H1 (cell line): ENCODE measurements around the gene HDAC10. TPM values are rescaled to one million over a fixed set of nuclear protein-coding genes. Genes with fewer than 3 reads are reported as not detected.
A peak's percentile ranks its signal among the peaks of the same experiment; 100 is the strongest.

Experiments used
- CTCF ChIA-PET: fragments of 300-600 bp; sonication (Branson Sonifier 250); formaldehyde crosslinking; loops from one replicate; lab custom pipeline; 2021; ENCODE audit not compliant: partially characterized antibody; lab: Charles Lee
- POLR2A ChIA-PET: fragments of 300-600 bp; sonication (Branson Sonifier 250); formaldehyde crosslinking; loops from one replicate; lab custom pipeline; 2021; ENCODE audit warnings: inconsistent platforms; ENCODE audit not compliant: partially characterized antibody; lab: Charles Lee
- DNase-seq, 2 experiments: peaks; one replicate each; pipeline versions ENCODE4 v3.0.0 to v3.0.0-alpha.2; 2010 to 2022; ENCODE audit warnings: low spot score in 2 of 2, low read depth in 1 of 2, mixed read lengths in 1 of 2
- FAIRE-seq: peaks from 2 replicates; lab custom pipeline; 2011; peaks lifted over from hg19 to GRCh38; lab: Jason Lieb, UNC
- H2AFZ ChIP-seq: 2 replicates; pipeline ENCODE4 v1.8.1; 2012; ENCODE audit warnings: low read length, inconsistent platforms
- H2AK5ac ChIP-seq: 2 replicates; pipeline ENCODE4 v1.6.1; 2013; ENCODE audit warnings: low read depth, low read length
- H2BK120ac ChIP-seq: replicated peaks from 2 replicates; pipeline ENCODE3; 2013; ENCODE audit warnings: low read depth, low read length, inconsistent platforms
- H2BK12ac ChIP-seq: 2 replicates; pipeline ENCODE4 v1.6.1; 2013; ENCODE audit warnings: low read depth, low read length
- H2BK15ac ChIP-seq: 2 replicates; pipeline ENCODE4 v1.6.1; 2013; ENCODE audit warnings: low read length
- H2BK20ac ChIP-seq: 2 replicates; pipeline ENCODE4 v1.6.1; 2013; ENCODE audit warnings: low read length
- H2BK5ac ChIP-seq: 2 replicates; pipeline ENCODE4 v1.6.1; 2013; ENCODE audit warnings: low read depth, low read length
- H3K14ac ChIP-seq: 2 replicates; pipeline ENCODE4 v1.6.1; 2013; ENCODE audit warnings: inconsistent platforms; ENCODE audit not compliant: insufficient read length
- H3K18ac ChIP-seq: 2 replicates; pipeline ENCODE4 v1.6.1; 2013; ENCODE audit warnings: low read length; ENCODE audit errors: extremely low read depth
- H3K23ac ChIP-seq: 2 replicates; pipeline ENCODE4 v1.6.1; 2013; ENCODE audit warnings: inconsistent platforms; ENCODE audit not compliant: insufficient read length
- H3K23me2 ChIP-seq: 2 replicates; pipeline ENCODE4 v1.6.1; 2013; ENCODE audit warnings: low read depth, low read length
- H3K27ac ChIP-seq: 2 replicates; pipeline ENCODE4 v1.6.1; 2011; ENCODE audit warnings: low read depth, low read length, inconsistent platforms
- H3K27me3 ChIP-seq, 4 experiments: replicated peaks in 1 of 4; 1 replicate in 1 of 4; 2 replicates in 3 of 4; pipeline versions ENCODE4 v1.6.1 to v1.8.1; 2011 to 2013; ENCODE audit warnings: low read length in 3 of 4, mild to moderate bottlenecking in 3 of 4, inconsistent platforms in 2 of 4, mixed read lengths in 2 of 4, moderate library complexity in 1 of 4; ENCODE audit not compliant: control insufficient read depth in 3 of 4, insufficient read depth in 3 of 4; ENCODE audit errors: extremely low read depth in 1 of 4
- H3K36me3 ChIP-seq, 4 experiments: 2 replicates each; pipeline versions ENCODE4 v1.6.1 to v1.8.1; 2011 to 2013; ENCODE audit warnings: mild to moderate bottlenecking in 4 of 4, low read length in 3 of 4, moderate library complexity in 2 of 4, control low read depth in 1 of 4, inconsistent platforms in 1 of 4; ENCODE audit not compliant: insufficient read depth in 4 of 4, control insufficient read depth in 2 of 4
- H3K4ac ChIP-seq: replicated peaks from 2 replicates; pipeline ENCODE3; 2013; ENCODE audit warnings: low read length, low read depth, mixed read lengths, inconsistent platforms; ENCODE audit not compliant: insufficient read length
- H3K4me1 ChIP-seq, 4 experiments: replicated peaks in 1 of 4; 1 replicate in 1 of 4; 2 replicates in 3 of 4; pipeline versions ENCODE4 v1.6.1 to v1.8.1; 2011 to 2013; ENCODE audit warnings: low read length in 3 of 4, inconsistent platforms in 2 of 4, mixed read lengths in 1 of 4; ENCODE audit not compliant: insufficient read depth in 4 of 4, control insufficient read depth in 3 of 4
- H3K4me2 ChIP-seq, 2 experiments: 2 replicates each; pipeline versions ENCODE4 v1.6.1 to v1.8.1; 2011 to 2013; ENCODE audit warnings: low read depth in 2 of 2, low read length in 2 of 2, control low read depth in 1 of 2, inconsistent platforms in 1 of 2, mild to moderate bottlenecking in 1 of 2; ENCODE audit not compliant: insufficient read depth in 1 of 2
- H3K4me3 ChIP-seq, 4 experiments: fragments of 200-600, 300-600 bp in 1 of 4; sonication (generic), shearing (Covaris generic), sonication (Bioruptor Twin) in 1 of 4; 2 replicates each; pipeline versions ENCODE4 v1.5.1 to v1.8.1; 2011 to 2016; ENCODE audit warnings: low read length in 4 of 4, low read depth in 3 of 4, control low read depth in 2 of 4, inconsistent platforms in 2 of 4, mild to moderate bottlenecking in 2 of 4, mixed read lengths in 1 of 4, moderate library complexity in 1 of 4; ENCODE audit not compliant: insufficient read depth in 2 of 4; ENCODE audit errors: extremely low read depth in 1 of 4
- H3K56ac ChIP-seq: replicated peaks from 2 replicates; pipeline ENCODE3; 2013; ENCODE audit warnings: low read depth, mild to moderate bottlenecking, mixed read lengths, low read length, inconsistent platforms; ENCODE audit not compliant: insufficient read length
- H3K79me1 ChIP-seq: 2 replicates; pipeline ENCODE4 v1.6.1; 2013; ENCODE audit warnings: low read depth, low read length, control low read depth
- H3K79me2 ChIP-seq, 2 experiments: 2 replicates each; pipeline versions ENCODE4 v1.6.1 to v1.8.1; 2012 to 2013; ENCODE audit warnings: low read length in 2 of 2, mild to moderate bottlenecking in 2 of 2, inconsistent platforms in 1 of 2; ENCODE audit not compliant: insufficient read depth in 2 of 2, control insufficient read depth in 1 of 2
- H3K9ac ChIP-seq, 4 experiments: replicated peaks in 1 of 4; 1 replicate in 1 of 4; 2 replicates in 3 of 4; pipeline versions ENCODE4 v1.6.1 to v1.8.1; 2011 to 2013; ENCODE audit warnings: low read depth in 3 of 4, low read length in 3 of 4, control low read depth in 2 of 4, mild to moderate bottlenecking in 2 of 4, moderate library complexity in 2 of 4, inconsistent platforms in 1 of 4; ENCODE audit errors: extremely low read depth in 1 of 4
- H3K9me3 ChIP-seq, 2 experiments: 2 replicates each; pipeline versions ENCODE4 v1.6.1 to v1.8.1; 2012 to 2013; ENCODE audit warnings: mild to moderate bottlenecking in 2 of 2, moderate library complexity in 2 of 2, control low read depth in 1 of 2, inconsistent platforms in 1 of 2, low read depth in 1 of 2, low read length in 1 of 2, mixed read lengths in 1 of 2; ENCODE audit not compliant: insufficient read depth in 2 of 2
- H4K20me1 ChIP-seq, 2 experiments: replicated peaks in 1 of 2; 2 replicates each; pipeline versions ENCODE3 to v1.8.1; 2011 to 2013; ENCODE audit warnings: inconsistent platforms in 2 of 2, low read length in 2 of 2, mild to moderate bottlenecking in 1 of 2; ENCODE audit not compliant: insufficient read depth in 2 of 2, control insufficient read depth in 1 of 2
- H4K5ac ChIP-seq: 2 replicates; pipeline ENCODE4 v1.6.1; 2013; ENCODE audit warnings: low read length, low read depth, mixed read lengths, inconsistent platforms; ENCODE audit not compliant: insufficient read length
- H4K8ac ChIP-seq: 2 replicates; pipeline ENCODE4 v1.8.0; 2013; ENCODE audit warnings: mild to moderate bottlenecking, moderate library complexity, low read length, inconsistent platforms; ENCODE audit not compliant: insufficient read depth; ENCODE audit errors: extremely low read depth
- H4K91ac ChIP-seq: replicated peaks from 2 replicates; pipeline ENCODE3; 2013; ENCODE audit warnings: low read length, mixed read lengths, inconsistent platforms; ENCODE audit not compliant: insufficient read length
- GABPA ChIP-seq: IDR thresholded peaks from 2 replicates; pipeline ENCODE4 v1.6.1; 2011; ENCODE audit warnings: mild to moderate bottlenecking, low read length, moderate library complexity, borderline replicate concordance; ENCODE audit not compliant: insufficient read depth
- HDAC2 ChIP-seq, 2 experiments: fragments of 300-600 bp in 1 of 2; sonication (generic) in 1 of 2; IDR thresholded peaks; 2 replicates each; pipeline ENCODE4 v1.6.1; 2011 to 2012; ENCODE audit warnings: low read depth in 2 of 2, low read length in 2 of 2, mild to moderate bottlenecking in 2 of 2, moderate library complexity in 2 of 2, borderline replicate concordance in 1 of 2, inconsistent platforms in 1 of 2
- RAD21 ChIP-seq, 2 experiments: IDR thresholded peaks in 1 of 2; conservative IDR thresholded peaks in 1 of 2; 2 replicates each; pipeline ENCODE4 v1.6.1; 2011; ENCODE audit warnings: low read depth in 2 of 2, low read length in 2 of 2, improper control_type of control experiment in 1 of 2, inconsistent platforms in 1 of 2, mild to moderate bottlenecking in 1 of 2, moderate library complexity in 1 of 2
- WGBS, 2 experiments: shearing (Covaris generic) in 1 of 2; methylation state at CpG; one replicate each; pipeline versions ENCODE4 v1.1.6 to v1.1.7; 2013 to 2015; ENCODE audit warnings: low lambda C conversion rate in 2 of 2, mixed read lengths in 2 of 2, inconsistent platforms in 1 of 2, low coverage in 1 of 2, missing lambda C conversion rate in 1 of 2; ENCODE audit not compliant: insufficient replicate concordance in 2 of 2, insufficient coverage in 1 of 2, insufficient read length in 1 of 2; ENCODE audit errors: extremely low coverage in 1 of 2, missing lambda C conversion rate in 1 of 2; 5-methylcytosine and 5-hydroxymethylcytosine counted together
- polyA plus RNA-seq, 7 experiments: library from polyadenylated mRNA; depleted of rRNA in 3 of 7; stranded (reverse) in 5 of 7; unstranded in 2 of 7; fragments of >200 nt in 5 of 7; fragments of 200-250 nt in 2 of 7; gene quantifications; 1 replicate in 5 of 7; 2 replicates in 1 of 7; 4 replicates in 1 of 7; pipeline versions ENCODE4 v1.2.1 to v1.2.3, GENCODE V29; 2011 to 2013; ENCODE audit warnings: missing spikeins in 2 of 7, mixed read lengths in 2 of 7
- total RNA-seq: library from RNA; stranded (reverse); fragmentation: NEBNext Ultra II Directional; extraction: Animal tissue kit (Norgen Biotek cat#: 25700); gene quantifications from 2 replicates; pipeline ENCODE4 v1.2.1, GENCODE V29; 2021
- TF ChIP-seq, protein P1 (sequence below), 3 experiments: IDR thresholded peaks; 1 replicate in 2 of 3; 2 replicates in 1 of 3; pipeline versions ENCODE4 v1.5.1 to v1.6.1; 2011; ENCODE audit warnings: low read length in 3 of 3, mild to moderate bottlenecking in 3 of 3, inconsistent platforms in 2 of 3, low read depth in 1 of 3, moderate library complexity in 1 of 3; ENCODE audit not compliant: insufficient read depth in 1 of 3; ENCODE audit errors: control extremely low read depth in 1 of 3
- TF ChIP-seq, protein P2 (sequence below): IDR thresholded peaks from 2 replicates; pipeline ENCODE4 v1.6.1; 2012; ENCODE audit warnings: inconsistent platforms

The HDAC10 gene
- total and polyA plus RNA-seq, 2 of the 8 experiments (the other 6 are each of a cell fraction or from before 2014, with no cell fraction given): 11.2 to 26.4 TPM

DNA sequence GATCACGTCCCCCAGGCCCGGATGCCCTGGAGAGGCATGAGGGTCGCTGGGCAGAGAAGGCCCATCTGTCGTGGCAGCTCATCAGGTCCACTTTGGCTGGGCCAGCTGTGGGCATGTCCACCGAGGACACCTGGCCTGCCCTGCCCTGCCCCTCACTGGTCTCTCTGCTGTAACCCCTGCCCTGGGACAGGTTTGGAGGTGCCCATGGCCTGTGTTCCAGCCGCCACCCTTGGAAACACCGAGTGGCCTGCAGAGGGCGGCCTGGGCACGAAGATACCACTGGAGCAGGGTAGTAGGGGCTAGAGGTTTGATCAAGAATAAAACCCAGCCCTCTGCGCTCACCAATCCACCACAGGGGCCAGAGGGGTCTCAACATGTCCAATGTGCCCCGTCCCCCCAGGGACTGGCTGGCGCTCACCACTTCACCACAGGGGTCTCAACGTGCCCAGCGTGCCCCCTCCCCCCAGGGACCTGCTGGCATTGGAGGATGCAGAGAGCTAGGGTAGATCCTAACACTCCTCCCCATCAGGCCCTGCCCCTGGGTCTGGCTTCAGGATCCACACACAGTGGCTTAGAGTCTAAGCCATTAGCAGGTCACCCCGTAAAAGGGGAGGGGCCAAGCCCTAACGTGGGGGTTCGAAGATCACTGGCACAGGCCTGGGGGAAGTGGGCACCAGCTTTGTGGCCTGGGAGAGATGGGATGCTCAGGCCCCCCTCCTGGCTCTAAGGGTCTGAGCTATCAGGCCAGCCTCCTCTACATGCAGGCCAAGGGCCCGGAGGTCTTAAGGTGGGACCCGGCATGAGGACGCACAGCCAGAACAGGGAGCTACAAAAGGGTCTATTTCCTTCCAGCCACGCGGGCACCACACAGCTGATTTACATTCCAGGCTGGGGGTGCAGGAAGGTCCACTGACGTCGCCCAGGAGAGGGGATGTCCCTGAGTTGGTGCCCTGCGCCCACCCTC, 1.3 kb upstream of the HDAC10 start:
- DNase-seq: peak in 1 of 2 experiments; percentile 85
- H3K79me2 ChIP-seq: no peaks in the 10 kb centered on the region
- 47% methylated on average over 24 of the region's 25 CpGs; no CpG with 5 or more reads in 1 of the 2 experiments for WGBS, 2 experiments
- H3K4me2 ChIP-seq: peak overlapping the region; percentile 68 to 99; a peak in 3 of 4 replicates
- H4K8ac ChIP-seq: peak overlapping the region; percentile 88; the same call in 1 of the 2 replicates
- no peak overlapping the region for H4K5ac ChIP-seq
- H3K4me3 ChIP-seq: peak overlapping the region in 3 of 4 experiments; percentile 71 to 80 (median 72); a peak in 5 of 8 replicates
- ChIA-PET POLR2A (interaction anchor here (0.6 to 1.9 kb wide), 7 partner anchors 9 to 315 kb away, joined by 3 to 6 read pairs (median 3); partner anchors contain the start of gene MAPK12), CTCF (interaction anchor here (0.7 to 3.7 kb wide), 33 partner anchors 8 to 302 kb away, joined by 3 to 30 read pairs (median 4); partner anchors contain the start of genes MAPK12 and SCO2)
- H2BK15ac ChIP-seq: 0 out of 2 replicates have a peak overlapping the region, but pooled peaks have one; percentile 81
- H3K36me3 ChIP-seq: no peaks in the 10 kb centered on the region
- H2BK5ac ChIP-seq: no peak overlapping the region
- no peak overlapping the region for H3K23ac ChIP-seq
- H3K23me2 ChIP-seq: peaks cover 12% of the 10 kb centered on the region
- H3K9me3 ChIP-seq: no peaks in the 10 kb centered on the region
- no peak overlapping the region for H2AK5ac ChIP-seq
- no peak overlapping the region for H2AFZ ChIP-seq
- no peaks in the 10 kb centered on the region for H3K27me3 ChIP-seq
- H3K9ac ChIP-seq: no peak overlapping the region
- peaks cover 0 to 12% (median 8%) of the 10 kb centered on the region in 4 experiments; a peak in 6 of 7 replicates for H3K4me1 ChIP-seq
- H3K56ac ChIP-seq: no peak overlapping the region
- H2BK12ac ChIP-seq: peak overlapping the region; percentile 68; the same call in 1 of the 2 replicates
- H3K14ac ChIP-seq: no peak overlapping the region
- no peak overlapping the region for H2BK120ac ChIP-seq
- peak overlapping the region; percentile 65 for H3K4ac ChIP-seq
- no peak overlapping the region for H4K91ac ChIP-seq
- no peak overlapping the region for H3K18ac ChIP-seq
- FAIRE-seq: no peak
- H2BK20ac ChIP-seq: no peak overlapping the region
- H3K27ac ChIP-seq: no peak overlapping the region
- H3K79me1 ChIP-seq: 0 out of 2 replicates have a peak, but pooled peaks cover 3% of the 10 kb centered on the region
- H4K20me1 ChIP-seq: peaks cover 0 to 13% of the 10 kb centered on the region in 2 experiments
- TF ChIP-seq GABPA (peak; percentile 28; the same call in 1 of the 2 replicates), HDAC2 (IDR thresholded peaks at IDR 0.05; ENCODE audit: borderline replicate concordance in 1 of 2, low read depth in 2 of 2, low read length in 2 of 2) (no peak), RAD21 (IDR thresholded peaks at IDR 0.05 in 1 of 2, conservative IDR thresholded peaks at IDR 0.05 in 1 of 2; ENCODE audit: low read depth in 2 of 2, low read length in 2 of 2) (peak; percentile 84 to 89)
- TF ChIP-seq, protein P1, sequence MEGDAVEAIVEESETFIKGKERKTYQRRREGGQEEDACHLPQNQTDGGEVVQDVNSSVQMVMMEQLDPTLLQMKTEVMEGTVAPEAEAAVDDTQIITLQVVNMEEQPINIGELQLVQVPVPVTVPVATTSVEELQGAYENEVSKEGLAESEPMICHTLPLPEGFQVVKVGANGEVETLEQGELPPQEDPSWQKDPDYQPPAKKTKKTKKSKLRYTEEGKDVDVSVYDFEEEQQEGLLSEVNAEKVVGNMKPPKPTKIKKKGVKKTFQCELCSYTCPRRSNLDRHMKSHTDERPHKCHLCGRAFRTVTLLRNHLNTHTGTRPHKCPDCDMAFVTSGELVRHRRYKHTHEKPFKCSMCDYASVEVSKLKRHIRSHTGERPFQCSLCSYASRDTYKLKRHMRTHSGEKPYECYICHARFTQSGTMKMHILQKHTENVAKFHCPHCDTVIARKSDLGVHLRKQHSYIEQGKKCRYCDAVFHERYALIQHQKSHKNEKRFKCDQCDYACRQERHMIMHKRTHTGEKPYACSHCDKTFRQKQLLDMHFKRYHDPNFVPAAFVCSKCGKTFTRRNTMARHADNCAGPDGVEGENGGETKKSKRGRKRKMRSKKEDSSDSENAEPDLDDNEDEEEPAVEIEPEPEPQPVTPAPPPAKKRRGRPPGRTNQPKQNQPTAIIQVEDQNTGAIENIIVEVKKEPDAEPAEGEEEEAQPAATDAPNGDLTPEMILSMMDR (IDR thresholded peaks at IDR 0.05; ENCODE audit: control extremely low read depth in 1 of 3, insufficient read depth in 1 of 3, low read depth in 1 of 3, low read length in 3 of 3): peak; percentile 83 to 93 (median 84)
- TF ChIP-seq, protein P2, sequence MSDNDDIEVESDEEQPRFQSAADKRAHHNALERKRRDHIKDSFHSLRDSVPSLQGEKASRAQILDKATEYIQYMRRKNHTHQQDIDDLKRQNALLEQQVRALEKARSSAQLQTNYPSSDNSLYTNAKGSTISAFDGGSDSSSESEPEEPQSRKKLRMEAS: 0 out of 2 replicates have a peak, but pooled peaks have one; percentile 28
